GM21529 (cell line): ENCODE measurements around the gene STH.

Experiments
- ATAC-seq: cut with Tn5 transposase; IDR thresholded peaks from one replicate; pipeline ENCODE4 v1.9.1; 2021; ENCODE audit not compliant: unreplicated experiment

STH gene

DNA sequence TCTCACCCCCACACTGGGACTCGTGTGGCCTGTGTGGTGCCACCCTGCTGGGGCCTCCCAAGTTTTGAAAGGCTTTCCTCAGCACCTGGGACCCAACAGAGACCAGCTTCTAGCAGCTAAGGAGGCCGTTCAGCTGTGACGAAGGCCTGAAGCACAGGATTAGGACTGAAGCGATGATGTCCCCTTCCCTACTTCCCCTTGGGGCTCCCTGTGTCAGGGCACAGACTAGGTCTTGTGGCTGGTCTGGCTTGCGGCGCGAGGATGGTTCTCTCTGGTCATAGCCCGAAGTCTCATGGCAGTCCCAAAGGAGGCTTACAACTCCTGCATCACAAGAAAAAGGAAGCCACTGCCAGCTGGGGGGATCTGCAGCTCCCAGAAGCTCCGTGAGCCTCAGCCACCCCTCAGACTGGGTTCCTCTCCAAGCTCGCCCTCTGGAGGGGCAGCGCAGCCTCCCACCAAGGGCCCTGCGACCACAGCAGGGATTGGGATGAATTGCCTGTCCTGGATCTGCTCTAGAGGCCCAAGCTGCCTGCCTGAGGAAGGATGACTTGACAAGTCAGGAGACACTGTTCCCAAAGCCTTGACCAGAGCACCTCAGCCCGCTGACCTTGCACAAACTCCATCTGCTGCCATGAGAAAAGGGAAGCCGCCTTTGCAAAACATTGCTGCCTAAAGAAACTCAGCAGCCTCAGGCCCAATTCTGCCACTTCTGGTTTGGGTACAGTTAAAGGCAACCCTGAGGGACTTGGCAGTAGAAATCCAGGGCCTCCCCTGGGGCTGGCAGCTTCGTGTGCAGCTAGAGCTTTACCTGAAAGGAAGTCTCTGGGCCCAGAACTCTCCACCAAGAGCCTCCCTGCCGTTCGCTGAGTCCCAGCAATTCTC is 27.4 kb downstream of the STH start:
- ATAC-seq: no peak

DNA sequence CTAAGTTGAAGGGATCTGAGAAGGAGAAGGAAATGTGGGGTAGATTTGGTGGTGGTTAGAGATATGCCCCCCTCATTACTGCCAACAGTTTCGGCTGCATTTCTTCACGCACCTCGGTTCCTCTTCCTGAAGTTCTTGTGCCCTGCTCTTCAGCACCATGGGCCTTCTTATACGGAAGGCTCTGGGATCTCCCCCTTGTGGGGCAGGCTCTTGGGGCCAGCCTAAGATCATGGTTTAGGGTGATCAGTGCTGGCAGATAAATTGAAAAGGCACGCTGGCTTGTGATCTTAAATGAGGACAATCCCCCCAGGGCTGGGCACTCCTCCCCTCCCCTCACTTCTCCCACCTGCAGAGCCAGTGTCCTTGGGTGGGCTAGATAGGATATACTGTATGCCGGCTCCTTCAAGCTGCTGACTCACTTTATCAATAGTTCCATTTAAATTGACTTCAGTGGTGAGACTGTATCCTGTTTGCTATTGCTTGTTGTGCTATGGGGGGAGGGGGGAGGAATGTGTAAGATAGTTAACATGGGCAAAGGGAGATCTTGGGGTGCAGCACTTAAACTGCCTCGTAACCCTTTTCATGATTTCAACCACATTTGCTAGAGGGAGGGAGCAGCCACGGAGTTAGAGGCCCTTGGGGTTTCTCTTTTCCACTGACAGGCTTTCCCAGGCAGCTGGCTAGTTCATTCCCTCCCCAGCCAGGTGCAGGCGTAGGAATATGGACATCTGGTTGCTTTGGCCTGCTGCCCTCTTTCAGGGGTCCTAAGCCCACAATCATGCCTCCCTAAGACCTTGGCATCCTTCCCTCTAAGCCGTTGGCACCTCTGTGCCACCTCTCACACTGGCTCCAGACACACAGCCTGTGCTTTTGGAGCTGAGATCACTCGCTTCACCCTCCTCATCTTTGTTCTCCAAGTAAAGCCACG is 28.3 kb downstream of the STH start:
- ATAC-seq: no peak

GRCh38 chr17:46027976-46028325 is 28.9 kb downstream of the STH start:
- no peak for ATAC-seq

DNA sequence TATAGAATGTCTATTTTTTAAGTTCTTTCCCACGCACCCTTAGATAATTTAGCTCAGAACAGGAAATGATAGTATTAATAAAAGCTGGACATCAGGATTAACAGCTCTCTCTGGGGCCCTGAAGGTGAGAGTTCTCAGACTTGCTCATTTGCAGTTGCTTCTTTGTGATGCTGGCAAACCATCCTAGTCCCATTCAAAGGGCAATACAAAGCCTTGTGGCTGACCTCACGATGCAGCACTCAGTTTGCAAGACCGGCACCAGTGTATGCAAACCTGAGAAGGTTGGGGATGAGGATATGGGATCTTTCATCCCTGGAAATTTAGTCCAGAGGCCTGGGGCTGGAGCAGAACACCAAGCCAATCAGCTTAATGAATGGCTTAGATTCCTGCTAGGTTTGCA is 29.3 kb downstream of the STH start:
- no peak for ATAC-seq

- ATAC-seq: no peak
Measured at GRCh38 chr17:46028981-46029565, 30.0 kb downstream of the STH start.

DNA sequence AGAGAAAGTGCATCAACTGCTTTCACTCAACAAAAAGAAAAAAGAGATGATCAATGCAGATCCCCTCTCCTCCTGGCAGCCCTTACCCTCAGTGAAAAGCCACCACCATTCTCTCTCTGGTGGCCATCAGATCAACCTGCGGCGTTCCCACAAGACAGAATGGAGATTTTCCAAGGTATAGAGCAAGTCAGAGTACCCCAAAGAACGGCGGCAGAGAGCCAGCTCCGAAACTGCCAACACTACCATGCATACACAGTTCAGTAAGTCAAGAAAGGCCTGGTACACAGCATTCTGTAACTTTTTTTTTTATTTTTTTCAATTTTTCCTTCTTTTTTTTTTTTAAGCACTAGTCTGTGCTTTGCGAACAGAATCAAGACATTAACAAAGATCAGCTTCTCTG is 30.6 kb downstream of the STH start:
- no peak for ATAC-seq

DNA sequence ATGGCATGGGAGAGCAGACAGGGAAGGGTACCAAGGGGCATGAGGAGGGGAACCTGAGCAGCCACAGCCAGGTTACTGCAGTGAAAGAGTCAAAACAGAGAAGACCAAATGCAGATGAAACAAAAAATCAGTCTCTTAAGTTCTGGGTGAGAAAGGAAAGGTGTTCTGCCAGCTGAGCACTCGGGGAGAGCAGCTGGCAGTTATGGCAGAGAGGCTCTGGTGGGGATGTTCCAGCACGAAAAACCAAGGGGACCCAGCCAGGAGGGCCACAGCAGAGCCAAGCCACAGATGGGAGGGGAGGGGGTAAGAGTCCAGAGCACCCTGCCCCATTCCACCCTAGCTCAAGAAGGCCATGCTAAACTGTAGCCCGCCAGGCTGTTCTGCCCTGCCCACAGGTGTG is 31.7 kb downstream of the STH start:
- no peak for ATAC-seq

- ATAC-seq: no peak
Measured at GRCh38 chr17:46031440-46031839, 32.4 kb downstream of the STH start.

DNA sequence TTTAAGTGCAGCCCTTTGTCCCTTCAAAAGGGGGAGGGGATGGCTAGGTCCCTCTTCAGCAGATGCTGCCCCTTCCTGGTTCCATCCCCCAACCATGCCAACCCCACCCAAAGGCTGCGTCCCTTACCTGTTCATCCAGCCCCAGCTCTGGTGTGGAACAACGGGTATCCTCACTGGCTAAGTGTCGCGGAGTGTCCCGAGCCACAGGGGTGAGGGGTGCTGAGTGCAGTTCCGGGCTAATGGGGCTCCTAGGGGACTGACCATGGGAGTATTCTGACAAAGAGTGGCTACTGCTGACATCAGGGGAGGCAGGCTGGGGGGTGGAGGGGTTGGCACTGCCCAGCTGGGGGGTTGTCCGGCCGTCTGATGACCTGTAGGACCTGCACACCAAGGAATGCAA is 32.9 kb downstream of the STH start:
- no peak for ATAC-seq

DNA sequence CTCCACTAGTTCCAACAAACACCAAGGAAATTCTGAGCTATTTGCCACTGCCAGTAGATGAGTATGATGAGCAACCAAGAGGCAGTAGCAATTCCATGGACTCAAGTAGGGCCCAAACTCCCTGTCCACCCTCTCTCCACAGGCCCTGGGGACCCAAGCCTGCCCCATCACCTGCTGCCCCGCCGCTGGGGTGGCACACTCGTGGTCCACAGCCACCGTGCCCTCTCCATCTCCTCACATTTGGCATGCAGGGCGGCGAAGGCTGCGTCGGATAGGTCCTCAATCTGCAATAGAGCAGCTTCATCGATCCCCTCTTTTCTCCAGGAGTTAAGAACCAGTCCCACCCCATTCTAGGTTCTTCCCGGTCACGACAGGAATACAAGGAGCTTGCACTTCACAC is 33.9 kb downstream of the STH start:
- ATAC-seq: no peak

DNA sequence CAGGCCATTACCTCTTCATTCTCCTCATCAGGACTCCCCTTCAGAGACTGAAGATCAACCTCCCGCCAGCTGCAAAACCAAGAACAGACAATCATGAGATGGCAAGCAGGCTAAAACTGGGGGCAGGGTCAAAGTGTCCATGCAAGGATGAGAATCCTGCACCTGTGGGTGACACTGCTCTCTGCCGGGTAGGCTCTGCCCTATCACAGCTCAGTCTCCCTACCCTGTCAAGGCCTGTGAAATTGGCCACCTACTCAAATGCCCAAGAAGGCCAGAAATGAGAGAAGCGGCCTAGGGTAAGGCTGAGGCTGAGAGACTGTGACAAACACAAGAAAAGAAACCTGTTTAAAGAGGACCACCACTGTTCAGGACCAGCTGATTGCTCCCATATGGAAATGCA is 34.3 kb downstream of the STH start:
- ATAC-seq: no peak

DNA sequence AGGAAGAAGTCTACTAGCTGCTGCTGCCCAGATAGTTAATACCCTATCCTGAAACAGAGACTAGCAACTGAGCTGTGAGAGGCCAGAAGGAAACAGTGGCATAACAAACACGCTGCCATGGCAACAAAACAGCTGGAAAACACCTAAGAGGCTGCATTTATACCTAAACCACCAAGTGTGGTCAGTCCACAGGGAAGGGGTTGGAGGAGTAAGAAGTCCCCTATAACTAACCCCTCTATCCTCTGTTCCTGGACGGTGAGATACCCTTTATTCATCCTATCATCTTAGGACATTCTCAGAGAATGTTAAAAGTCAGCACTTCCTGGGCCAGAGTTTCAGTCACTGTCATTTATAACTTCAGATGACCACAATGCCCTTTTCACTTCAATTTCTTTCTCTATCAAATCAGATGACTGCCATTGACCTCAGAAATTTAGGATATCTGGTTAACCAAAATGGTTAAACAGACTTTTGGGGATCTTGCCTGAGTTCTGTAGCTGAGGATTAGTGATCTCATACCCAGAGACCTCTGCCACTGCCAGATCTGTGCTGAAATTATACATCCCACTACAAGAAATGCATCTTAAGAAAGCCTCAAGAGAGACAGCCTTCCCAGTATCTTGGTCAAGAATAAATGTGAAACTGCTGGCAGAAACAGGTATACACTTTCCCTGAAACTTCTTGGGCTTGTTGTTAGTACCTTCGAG is 36.2 kb downstream of the STH start:
- ATAC-seq: peak; percentile 41

GRCh38 chr17:46036491-46036890 is 37.4 kb downstream of the STH start:
- no peak for ATAC-seq

DNA sequence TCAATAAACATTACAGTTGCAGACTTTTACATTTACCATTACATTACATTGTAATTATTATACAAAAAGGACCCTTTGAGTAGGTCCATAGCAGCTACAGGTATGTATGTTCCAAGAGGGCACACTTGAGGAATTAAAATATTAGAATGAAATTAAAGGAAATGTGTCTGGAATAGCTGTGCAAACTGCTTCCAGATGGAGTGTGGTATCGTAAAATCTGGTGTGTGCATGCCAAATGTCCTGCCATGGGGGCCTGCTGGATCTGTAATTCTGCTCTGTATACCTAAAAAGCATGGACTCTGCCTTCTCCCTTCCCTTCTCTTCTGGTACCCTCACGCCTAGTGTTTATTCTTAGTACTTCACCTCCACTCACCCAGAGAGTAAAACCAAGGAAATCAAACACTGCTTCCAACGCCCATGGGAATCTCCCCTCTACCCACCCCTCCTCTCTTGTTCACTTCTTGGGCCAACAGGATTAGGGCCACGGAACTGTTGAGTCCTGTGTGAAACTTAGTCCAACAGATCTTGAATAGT is 38.7 kb downstream of the STH start:
- ATAC-seq: no peak

GRCh38 chr17:46038414-46038813 is 39.4 kb downstream of the STH start:
- no peak for ATAC-seq

GRCh38 chr17:46038937-46039336 is 39.9 kb downstream of the STH start:
- ATAC-seq: no peak

GRCh38 chr17:46039592-46040186 is 40.6 kb downstream of the STH start:
- ATAC-seq: no peak

DNA sequence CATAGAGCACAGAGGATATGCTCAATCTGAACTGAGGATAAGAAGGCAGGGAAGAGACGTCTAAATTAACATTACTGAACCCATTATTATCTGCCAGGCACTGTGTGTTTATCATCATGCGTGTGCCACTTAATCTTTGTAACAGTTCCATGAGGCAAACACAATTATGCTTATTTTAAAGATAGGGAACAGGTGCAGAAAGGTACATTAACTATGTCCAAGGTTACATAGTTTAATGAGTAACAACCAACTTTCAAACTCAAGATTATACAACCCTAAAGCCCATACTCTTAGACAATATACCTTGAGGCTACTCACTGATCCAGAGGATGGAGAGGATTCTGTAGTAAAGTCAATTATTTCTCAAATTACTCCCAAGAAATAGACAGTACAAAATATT is 43.2 kb downstream of the STH start:
- ATAC-seq: no peak

- no peak for ATAC-seq
Measured at GRCh38 chr17:46042925-46043324, 43.9 kb downstream of the STH start.

GRCh38 chr17:46043606-46044005 is 44.6 kb downstream of the STH start:
- ATAC-seq: no peak
